Sigmoid colon (tissue), 7 donors: ENCODE measurements around the gene B3GALT6. TPM values are rescaled to one million over a fixed set of nuclear protein-coding genes. Genes with fewer than 3 reads are reported as not detected.

Experiments used
- DNase-seq: peaks from one replicate; pipeline ENCODE4 v3.0.0-alpha.2; 2019
- H3K27ac ChIP-seq, 4 donors: fragments of 200-600 bp; sonication (generic); one replicate each; pipeline ENCODE4 v1.5.1; 2016 to 2019; ENCODE audit warnings: mild to moderate bottlenecking in 1 of 4
- H3K27me3 ChIP-seq, 3 donors: fragments of 200-600 bp; sonication (generic); one replicate each; pipeline ENCODE4 v1.5.1; 2019; ENCODE audit warnings: mild to moderate bottlenecking in 1 of 3
- H3K36me3 ChIP-seq, 4 donors: fragments of 200-600 bp; sonication (generic); one replicate each; pipeline ENCODE4 v1.5.1; 2016 to 2019
- H3K4me1 ChIP-seq, 4 donors: fragments of 200-600 bp; sonication (generic); one replicate each; pipeline ENCODE4 v1.5.1; 2017 to 2019
- H3K4me3 ChIP-seq, 4 donors: fragments of 200-600 bp; sonication (generic); one replicate each; pipeline ENCODE4 v1.5.1; 2017 to 2019; ENCODE audit warnings: mild to moderate bottlenecking in 2 of 4, moderate library complexity in 1 of 4
- H3K9me3 ChIP-seq, 4 donors: fragments of 200-600 bp in 3 of 4; sonication (generic) in 3 of 4; one replicate each; pipeline versions ENCODE4 v1.5.1 to v1.6.1; 2013 to 2019
- CTCF ChIP-seq, 4 experiments: fragments of 450-650 bp in 3 of 4; fragments of 200-600 bp in 1 of 4; IDR thresholded peaks; one replicate each; pipeline ENCODE4 v1.5.1; 2016 to 2019; ENCODE audit warnings: antibody characterized with exemption in 4 of 4, mild to moderate bottlenecking in 3 of 4, moderate library complexity in 2 of 4
- EP300 ChIP-seq, 4 donors: sonication (generic); formaldehyde crosslinking; IDR thresholded peaks; one replicate each; pipeline ENCODE4 v1.6.1; 2017; ENCODE audit warnings: antibody characterized with exemption in 4 of 4
- POLR2A ChIP-seq, 2 donors: fragments of 450-650 bp; IDR thresholded peaks; one replicate each; pipeline ENCODE4 v1.6.1; 2016; ENCODE audit warnings: antibody characterized with exemption in 2 of 2, mild to moderate bottlenecking in 2 of 2, moderate library complexity in 2 of 2
- POLR2AphosphoS5 ChIP-seq, 4 donors: sonication (generic); formaldehyde crosslinking; IDR thresholded peaks; one replicate each; pipeline ENCODE4 v1.6.1; 2017; ENCODE audit warnings: antibody characterized with exemption in 4 of 4
- WGBS, 2 donors: extraction: QIAGEN DNeasy Blood & Tissue Kit; methylation state at CpG; one replicate each; pipeline ENCODE4 v1.1.7; 2013; 5-methylcytosine and 5-hydroxymethylcytosine counted together
- intact Hi-C: fragments of 100-400 bp; cut with DNase I; formaldehyde crosslinking; loops from one replicate; pipeline ENCODE4 v1.15.1; 2023
- polyA plus RNA-seq, 3 donors: library from polyadenylated mRNA; stranded (reverse); fragments of 200-250 nt; gene quantifications; one replicate each; pipeline ENCODE4 v1.2.3, GENCODE V29; 2013
- total RNA-seq, 4 donors: library from RNA; depleted of rRNA; stranded (reverse); fragments of >200 nt; gene quantifications; one replicate each; pipeline ENCODE4 v1.1.0, GENCODE V29; 2016
- donor health status: healthy with polysubstance abuse.
- donor health status: Bipolar disorder and iron deficiency.
- donor health status: healthy.

The B3GALT6 gene
- total and polyA plus RNA-seq, 7 donors = 1.8 to 12.5 (median 9.1) TPM

- WGBS, 2 donors = 11 to 54% methylated on average over 26 of the region's 26 CpGs
- peaks cover 15 to 24% (median 22%) of the 10 kb centered on the region in 3 donors for H3K27me3 ChIP-seq
- H3K9me3 ChIP-seq = no peaks in the 10 kb centered on the region
- intact Hi-C loops = no loop called here
- DNase-seq = peak; percentile 65
- no peaks in the 10 kb centered on the region for H3K36me3 ChIP-seq
- no peak overlapping the region for H3K4me3 ChIP-seq
- TF ChIP-seq POLR2A (IDR thresholded peaks at IDR 0.05) = no peak
- TF ChIP-seq POLR2AphosphoS5 (IDR thresholded peaks at IDR 0.05) = no peak
- TF ChIP-seq EP300 (IDR thresholded peaks at IDR 0.05) = no peak
- no peak for TF ChIP-seq CTCF (IDR thresholded peaks at IDR 0.05)
- H3K27ac ChIP-seq = no peak overlapping the region
- no peaks in the 10 kb centered on the region for H3K4me1 ChIP-seq
These were observed 49.7 kb downstream of the B3GALT6 start for GRCh38 chr1:1281533-1282321.

GRCh38 chr1:1282998-1283397 is 51.0 kb downstream of the B3GALT6 start:
- Histone ChIP-seq H3K27ac (no peak overlapping the region), H3K36me3 (no peaks in the 10 kb centered on the region), H3K4me3 (no peak overlapping the region), H3K9me3 (no peaks in the 10 kb centered on the region), H3K4me1 (no peaks in the 10 kb centered on the region), H3K27me3 (peaks cover 15 to 34% (median 32%) of the 10 kb centered on the region in 3 donors)
- DNase-seq = no peak
- TF ChIP-seq EP300 (IDR thresholded peaks at IDR 0.05) (no peak), POLR2A (IDR thresholded peaks at IDR 0.05) (no peak), POLR2AphosphoS5 (IDR thresholded peaks at IDR 0.05) (no peak), CTCF (IDR thresholded peaks at IDR 0.05) (no peak)
- 62 to 86% methylated on average over 14 of the region's 14 CpGs for WGBS, 2 donors
- intact Hi-C loops = no loop called here

- no peak overlapping the region for H3K4me3 ChIP-seq
- H3K27me3 ChIP-seq = peaks cover 15 to 34% (median 32%) of the 10 kb centered on the region in 3 donors
- H3K9me3 ChIP-seq = no peaks in the 10 kb centered on the region
- WGBS, 2 donors = 4 to 11% methylated on average over 8 of the region's 9 CpGs
- no peak for DNase-seq
- intact Hi-C loops = no loop called here
- H3K27ac ChIP-seq = no peak overlapping the region
- H3K4me1 ChIP-seq = no peaks in the 10 kb centered on the region
- no peaks in the 10 kb centered on the region for H3K36me3 ChIP-seq
- TF ChIP-seq CTCF (IDR thresholded peaks at IDR 0.05) (no peak), EP300 (IDR thresholded peaks at IDR 0.05) (no peak), POLR2AphosphoS5 (IDR thresholded peaks at IDR 0.05) (no peak), POLR2A (IDR thresholded peaks at IDR 0.05) (no peak)
These were observed 51.8 kb downstream of the B3GALT6 start for GRCh38 chr1:1283821-1284220.

Other genes with a start within 250 kb of the B3GALT6 start
- 10 to 100 TPM; 25.0 to 65.1 (median 27.9) TPM for gene HES4, start 232.1 kb upstream of the B3GALT6 start, total RNA-seq
- gene HES4, start 232.1 kb upstream of the B3GALT6 start, polyA plus RNA-seq = 10 to 100 TPM in 1 of 3 donors, 1 to 10 TPM in 2; 1.2 to 15.7 (median 4.6) TPM
- gene ISG15, start 218.7 kb upstream of the B3GALT6 start, total RNA-seq = 10 to 100 TPM; 49.4 to 81.1 (median 68.8) TPM
- 100 to 1,000 TPM in 2 of 3 donors, 10 to 100 TPM in 1; 78.7 to 357 (median 241) TPM for gene ISG15, start 218.7 kb upstream of the B3GALT6 start, polyA plus RNA-seq
- gene AGRN, start 212.1 kb upstream of the B3GALT6 start, total RNA-seq = 10 to 100 TPM in 2 of 4 donors, 1 to 10 TPM in 2; 3.9 to 23.3 (median 10.3) TPM
- 10 to 100 TPM in 1 of 3 donors, 1 to 10 TPM in 2; 2.8 to 54.4 (median 3.0) TPM for gene AGRN, start 212.1 kb upstream of the B3GALT6 start, polyA plus RNA-seq
- not detected for gene RNF223, start 157.9 kb upstream of the B3GALT6 start, total RNA-seq
- gene RNF223, start 157.9 kb upstream of the B3GALT6 start, polyA plus RNA-seq = 1 to 10 TPM in 2 of 3 donors, under 1 TPM in 1; 0.60 to 3.7 (median 1.9) TPM
- gene C1orf159, start 116.1 kb upstream of the B3GALT6 start, total RNA-seq = 10 to 100 TPM in 2 of 4 donors, 1 to 10 TPM in 2; 7.9 to 13.8 (median 10.4) TPM
- 10 to 100 TPM in 1 of 3 donors, 1 to 10 TPM in 2; 6.6 to 25.3 (median 6.9) TPM for gene C1orf159, start 116.1 kb upstream of the B3GALT6 start, polyA plus RNA-seq
- gene TTLL10, start 58.4 kb upstream of the B3GALT6 start, total RNA-seq = not detected
- under 1 TPM; 0.46 to 0.70 (median 0.60) TPM for gene TTLL10, start 58.4 kb upstream of the B3GALT6 start, polyA plus RNA-seq
- under 1 TPM in 1 of 4 donors, not detected in 3; 0.71 TPM for gene TNFRSF18, start 25.6 kb upstream of the B3GALT6 start, total RNA-seq
- gene TNFRSF18, start 25.6 kb upstream of the B3GALT6 start, polyA plus RNA-seq = 1 to 10 TPM in 2 of 3 donors, not detected in 1; 1.2 to 3.9 TPM
- gene TNFRSF4, start 18.1 kb upstream of the B3GALT6 start, total RNA-seq = 1 to 10 TPM in 1 of 4 donors, under 1 TPM in 1, not detected in 2; 0.95 to 1.8 TPM
- gene TNFRSF4, start 18.1 kb upstream of the B3GALT6 start, polyA plus RNA-seq = 1 to 10 TPM; 1.2 to 8.6 (median 1.2) TPM
- gene SDF4, start 236 bp upstream of the B3GALT6 start, total RNA-seq = 10 to 100 TPM; 73.4 to 95.6 (median 81.9) TPM
- gene SDF4, start 236 bp upstream of the B3GALT6 start, polyA plus RNA-seq = 100 to 1,000 TPM in 1 of 3 donors, 10 to 100 TPM in 2; 33.0 to 181 (median 40.2) TPM
- gene C1QTNF12, start 14.5 kb downstream of the B3GALT6 start, total RNA-seq = 1 to 10 TPM in 2 of 4 donors, not detected in 2; 1.9 to 5.7 TPM
- 10 to 100 TPM; 17.6 to 28.7 (median 23.4) TPM for gene C1QTNF12, start 14.5 kb downstream of the B3GALT6 start, polyA plus RNA-seq
- gene UBE2J2, start 41.6 kb downstream of the B3GALT6 start, total RNA-seq = 10 to 100 TPM; 33.1 to 44.3 (median 34.0) TPM
- 10 to 100 TPM; 32.4 to 63.6 (median 54.6) TPM for gene UBE2J2, start 41.6 kb downstream of the B3GALT6 start, polyA plus RNA-seq
- gene SCNN1D, start 48.2 kb downstream of the B3GALT6 start, total RNA-seq = 1 to 10 TPM; 1.2 to 5.0 (median 3.2) TPM
- gene SCNN1D, start 48.2 kb downstream of the B3GALT6 start, polyA plus RNA-seq = 1 to 10 TPM in 1 of 3 donors, under 1 TPM in 1, not detected in 1; under 0.01 to 3.2 TPM
- gene ACAP3, start 75.7 kb downstream of the B3GALT6 start, total RNA-seq = 10 to 100 TPM; 21.4 to 57.1 (median 33.4) TPM
- gene ACAP3, start 75.7 kb downstream of the B3GALT6 start, polyA plus RNA-seq = 10 to 100 TPM in 1 of 3 donors, 1 to 10 TPM in 2; 7.2 to 41.8 (median 8.3) TPM
- 10 to 100 TPM; 15.7 to 24.0 (median 20.4) TPM for gene PUSL1, start 76.4 kb downstream of the B3GALT6 start, total RNA-seq
- gene PUSL1, start 76.4 kb downstream of the B3GALT6 start, polyA plus RNA-seq = 10 to 100 TPM; 12.6 to 22.3 (median 12.7) TPM
- 100 to 1,000 TPM in 1 of 4 donors, 10 to 100 TPM in 3; 83.8 to 135 (median 93.4) TPM for gene INTS11, start 92.4 kb downstream of the B3GALT6 start, total RNA-seq
- 100 to 1,000 TPM in 1 of 3 donors, 10 to 100 TPM in 2; 58.3 to 117 (median 62.7) TPM for gene INTS11, start 92.4 kb downstream of the B3GALT6 start, polyA plus RNA-seq
- gene CPTP, start 92.6 kb downstream of the B3GALT6 start, total RNA-seq = 10 to 100 TPM in 2 of 4 donors, 1 to 10 TPM in 2; 8.4 to 21.6 (median 10.5) TPM
- 10 to 100 TPM; 41.4 to 57.1 (median 42.0) TPM for gene CPTP, start 92.6 kb downstream of the B3GALT6 start, polyA plus RNA-seq
- gene TAS1R3, start 99.0 kb downstream of the B3GALT6 start, total RNA-seq = not detected
- under 1 TPM in 2 of 3 donors, not detected in 1; 0.60 to 0.64 TPM for gene TAS1R3, start 99.0 kb downstream of the B3GALT6 start, polyA plus RNA-seq
- 10 to 100 TPM; 50.7 to 85.0 (median 61.9) TPM for gene DVL1, start 117.2 kb downstream of the B3GALT6 start, total RNA-seq
- gene DVL1, start 117.2 kb downstream of the B3GALT6 start, polyA plus RNA-seq = 10 to 100 TPM; 25.8 to 59.9 (median 36.3) TPM
- gene MXRA8, start 126.3 kb downstream of the B3GALT6 start, total RNA-seq = 100 to 1,000 TPM in 3 of 4 donors, 10 to 100 TPM in 1; 78.8 to 234 (median 114) TPM
- 10 to 100 TPM in 2 of 3 donors, 1 to 10 TPM in 1; 2.8 to 26.2 (median 22.2) TPM for gene MXRA8, start 126.3 kb downstream of the B3GALT6 start, polyA plus RNA-seq
- 100 to 1,000 TPM in 3 of 4 donors, 10 to 100 TPM in 1; 89.3 to 143 (median 124) TPM for gene AURKAIP1, start 143.0 kb downstream of the B3GALT6 start, total RNA-seq
- gene AURKAIP1, start 143.0 kb downstream of the B3GALT6 start, polyA plus RNA-seq = 100 to 1,000 TPM; 263 to 288 (median 271) TPM
- 100 to 1,000 TPM; 139 to 375 (median 173) TPM for gene CCNL2, start 167.1 kb downstream of the B3GALT6 start, total RNA-seq
- gene CCNL2, start 167.1 kb downstream of the B3GALT6 start, polyA plus RNA-seq = 10 to 100 TPM; 15.0 to 99.6 (median 16.2) TPM
- 100 to 1,000 TPM; 133 to 235 (median 206) TPM for gene MRPL20, start 175.1 kb downstream of the B3GALT6 start, total RNA-seq
- gene MRPL20, start 175.1 kb downstream of the B3GALT6 start, polyA plus RNA-seq = 100 to 1,000 TPM; 155 to 216 (median 171) TPM
- gene ANKRD65, start 189.0 kb downstream of the B3GALT6 start, total RNA-seq = 10 to 100 TPM; 10.0 to 23.0 (median 15.8) TPM
- gene ANKRD65, start 189.0 kb downstream of the B3GALT6 start, polyA plus RNA-seq = 1 to 10 TPM in 2 of 3 donors, under 1 TPM in 1; 0.69 to 5.4 (median 3.8) TPM
- gene VWA1, start 203.5 kb downstream of the B3GALT6 start, total RNA-seq = 100 to 1,000 TPM in 1 of 4 donors, 10 to 100 TPM in 3; 47.1 to 107 (median 71.1) TPM
- gene VWA1, start 203.5 kb downstream of the B3GALT6 start, polyA plus RNA-seq = 10 to 100 TPM in 1 of 3 donors, 1 to 10 TPM in 2; 2.4 to 44.2 (median 3.7) TPM
- gene ATAD3C, start 217.5 kb downstream of the B3GALT6 start, total RNA-seq = under 1 TPM; 0.16 to 0.55 (median 0.45) TPM
- 1 to 10 TPM in 1 of 3 donors, under 1 TPM in 1, not detected in 1; under 0.01 to 1.5 TPM for gene ATAD3C, start 217.5 kb downstream of the B3GALT6 start, polyA plus RNA-seq
- 10 to 100 TPM; 11.1 to 47.1 (median 13.1) TPM for gene ATAD3B, start 239.5 kb downstream of the B3GALT6 start, total RNA-seq
- 10 to 100 TPM in 1 of 3 donors, 1 to 10 TPM in 2; 4.8 to 49.4 (median 5.3) TPM for gene ATAD3B, start 239.5 kb downstream of the B3GALT6 start, polyA plus RNA-seq